Activated CD8-positive, alpha-beta memory T cell treated with anti-CD3 and anti-CD28 coated beads, Interleukin-2, amount 50 U/mL, for 1 hour (primary cell): Measurements from ENCODE around the gene CBX2.
"Not testable (repeated sequence)": the region's sequence is repeated elsewhere in the genome, so short reads cannot be mapped to it uniquely, and the experiment has no call there.

ENCODE experiments used
- DNase-seq: peaks from one replicate; pipeline ENCODE4 v3.0.0-alpha.2; 2020; ENCODE audit errors: extremely low read depth

CBX2 gene

DNA sequence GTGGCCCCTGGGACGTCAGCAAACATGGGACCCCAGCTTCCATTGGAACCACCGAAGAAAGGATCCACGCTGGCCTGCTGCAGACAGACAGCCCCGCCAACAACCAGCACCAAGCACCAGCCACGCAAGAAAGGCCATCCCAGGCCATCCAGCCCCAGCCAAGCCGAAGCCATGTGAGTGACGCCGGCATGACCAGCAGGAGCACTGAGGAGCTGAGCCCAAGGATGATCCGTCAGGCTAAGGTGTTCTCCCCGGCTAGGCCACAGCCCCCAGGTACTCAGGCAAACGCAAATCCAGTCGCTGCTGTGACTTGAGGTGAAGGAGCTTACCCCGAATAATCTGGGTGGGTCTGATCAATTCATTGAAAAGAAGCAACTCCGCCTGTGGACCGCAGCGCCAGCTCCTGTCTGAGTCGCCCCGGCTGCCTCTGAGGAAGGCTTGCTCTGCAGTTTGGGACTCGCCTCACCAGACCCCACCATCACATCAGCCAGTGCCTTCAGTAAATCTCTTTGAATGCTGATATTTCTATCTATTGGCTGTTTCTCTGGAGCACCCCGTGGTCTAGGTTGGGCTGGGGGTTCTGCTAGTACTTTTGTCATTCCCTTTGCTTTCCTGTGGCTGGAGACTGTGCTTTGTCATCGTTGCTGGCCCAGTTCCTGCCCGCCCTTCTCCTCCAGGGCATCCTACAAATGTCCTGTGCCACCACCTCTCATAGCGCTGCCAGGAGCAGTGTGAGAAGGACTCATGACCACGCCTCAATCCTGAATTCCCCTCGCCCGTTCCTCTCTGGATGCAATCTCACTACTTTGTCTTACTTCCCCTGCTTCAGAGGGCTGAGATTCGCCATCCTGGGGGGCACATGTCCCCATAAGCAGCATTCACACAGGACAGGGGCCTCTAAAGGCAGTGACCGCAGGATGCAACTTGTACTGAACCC is 8.1 kb upstream of the CBX2 start:
- DNase-seq, result no peak

DNA sequence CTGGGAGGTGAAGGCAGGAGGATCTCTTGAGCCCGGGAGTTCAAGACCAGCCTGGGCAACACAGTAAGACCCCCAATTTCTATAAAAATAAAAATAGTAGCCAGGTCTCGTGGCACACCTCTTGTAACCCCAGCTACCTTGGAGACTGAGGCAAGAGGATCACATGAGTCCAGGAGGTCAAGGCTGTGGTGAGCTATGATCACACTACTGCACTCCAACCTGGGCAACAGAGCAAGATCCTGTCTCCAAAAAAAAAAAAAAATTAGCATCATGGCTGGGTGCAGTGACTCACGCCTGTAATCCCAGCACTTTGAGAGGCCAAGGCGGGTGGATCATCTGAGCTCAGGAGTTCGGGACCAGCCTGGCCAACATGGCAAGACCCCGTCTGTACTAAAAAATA is 6.7 kb upstream of the CBX2 start:
- DNase-seq, result no peak

DNA sequence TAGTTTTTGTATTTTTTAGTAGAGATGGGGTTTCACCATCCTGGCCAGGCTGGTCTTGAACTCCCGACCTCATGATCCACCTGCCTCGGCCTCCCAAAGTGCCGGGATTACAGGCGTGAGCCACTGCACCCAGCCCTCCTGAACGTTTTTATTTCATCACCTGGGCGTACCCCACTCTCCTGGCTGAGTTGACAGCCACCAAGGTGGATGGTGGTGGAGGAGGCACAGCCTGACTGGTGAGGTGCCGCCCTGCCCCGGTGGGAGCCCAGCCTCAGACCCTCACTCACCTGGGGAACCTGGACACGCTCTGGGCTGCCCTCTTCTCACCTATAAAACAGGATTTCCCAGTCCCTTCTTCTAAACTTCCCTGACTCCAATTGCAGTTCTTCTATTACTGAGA is 5.2 kb upstream of the CBX2 start:
- not testable (repeated sequence) for DNase-seq

DNA sequence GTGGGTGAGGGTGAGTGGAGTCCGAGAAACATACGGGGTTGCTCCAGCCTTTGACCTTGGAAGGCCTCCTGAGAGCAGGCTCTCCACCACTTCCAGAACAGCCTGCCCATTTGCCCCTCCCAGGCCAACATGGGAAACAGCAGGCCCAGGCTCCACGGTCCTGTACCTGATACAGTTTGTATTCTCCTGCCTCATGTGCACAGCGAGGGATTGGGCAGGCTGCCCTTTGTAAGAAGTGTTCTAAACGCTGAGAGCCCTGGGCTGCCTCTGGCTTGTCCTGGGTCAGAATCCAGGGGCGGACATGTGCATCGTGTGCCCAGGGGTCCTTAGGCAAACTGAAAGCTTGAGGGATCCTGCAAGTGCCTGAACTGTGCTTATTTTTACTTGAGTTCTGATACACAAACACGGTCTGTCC is 3.4 kb upstream of the CBX2 start:
- DNase-seq, result no peak

DNA sequence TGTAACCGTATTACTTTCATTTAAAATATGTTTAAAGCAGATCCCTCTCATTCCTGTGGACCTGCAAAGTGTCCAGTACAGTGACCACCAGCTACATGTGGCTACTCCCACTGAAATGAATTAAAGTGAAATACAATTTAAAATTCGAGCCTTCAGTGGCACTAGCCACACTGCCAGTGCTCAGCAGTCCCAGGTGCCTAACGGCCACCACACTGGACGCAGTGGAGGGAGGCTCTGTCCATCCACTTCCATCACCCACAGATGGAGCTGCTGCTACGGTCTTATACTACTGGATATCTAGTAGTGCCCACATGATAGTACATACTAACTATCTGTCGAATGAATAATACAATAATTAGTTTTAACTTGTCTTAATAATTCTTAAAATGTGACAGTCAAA is 2.3 kb upstream of the CBX2 start:
- DNase-seq, result no peak

DNA sequence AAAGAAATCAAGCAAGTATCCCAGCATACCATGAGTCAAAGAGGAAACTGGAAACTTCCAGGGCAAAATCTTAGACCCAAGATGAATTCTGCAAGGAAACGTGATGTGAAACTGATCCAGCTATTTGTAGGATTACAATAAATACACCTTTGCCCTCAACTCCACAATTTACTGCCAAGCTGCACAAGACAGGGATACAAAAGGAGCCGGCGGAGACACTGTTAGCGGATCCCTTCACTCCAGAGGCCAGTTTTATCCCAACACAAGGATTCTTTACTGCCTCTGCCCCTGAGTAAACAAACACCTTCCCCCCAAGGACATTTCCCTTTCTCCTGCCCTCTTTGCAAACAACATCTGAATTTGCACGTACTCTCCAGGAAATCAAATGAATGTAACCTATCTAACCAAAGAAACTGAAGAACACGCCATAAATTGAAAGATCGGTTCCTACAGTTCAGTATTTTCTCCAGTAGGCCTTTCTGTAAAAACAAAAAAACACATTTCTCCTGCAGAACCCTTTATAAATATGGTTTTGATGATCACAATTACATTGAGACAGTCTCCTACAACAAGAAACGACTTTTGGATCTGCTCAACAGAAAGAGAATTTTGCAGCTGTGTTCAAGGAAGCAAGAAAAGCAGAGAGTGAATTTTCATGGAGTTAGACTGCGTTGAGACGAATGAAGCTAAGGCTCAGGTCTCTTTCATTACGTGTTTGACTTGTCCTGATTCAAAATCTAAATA is 1.4 kb upstream of the CBX2 start:
- DNase-seq, result no peak

DNA sequence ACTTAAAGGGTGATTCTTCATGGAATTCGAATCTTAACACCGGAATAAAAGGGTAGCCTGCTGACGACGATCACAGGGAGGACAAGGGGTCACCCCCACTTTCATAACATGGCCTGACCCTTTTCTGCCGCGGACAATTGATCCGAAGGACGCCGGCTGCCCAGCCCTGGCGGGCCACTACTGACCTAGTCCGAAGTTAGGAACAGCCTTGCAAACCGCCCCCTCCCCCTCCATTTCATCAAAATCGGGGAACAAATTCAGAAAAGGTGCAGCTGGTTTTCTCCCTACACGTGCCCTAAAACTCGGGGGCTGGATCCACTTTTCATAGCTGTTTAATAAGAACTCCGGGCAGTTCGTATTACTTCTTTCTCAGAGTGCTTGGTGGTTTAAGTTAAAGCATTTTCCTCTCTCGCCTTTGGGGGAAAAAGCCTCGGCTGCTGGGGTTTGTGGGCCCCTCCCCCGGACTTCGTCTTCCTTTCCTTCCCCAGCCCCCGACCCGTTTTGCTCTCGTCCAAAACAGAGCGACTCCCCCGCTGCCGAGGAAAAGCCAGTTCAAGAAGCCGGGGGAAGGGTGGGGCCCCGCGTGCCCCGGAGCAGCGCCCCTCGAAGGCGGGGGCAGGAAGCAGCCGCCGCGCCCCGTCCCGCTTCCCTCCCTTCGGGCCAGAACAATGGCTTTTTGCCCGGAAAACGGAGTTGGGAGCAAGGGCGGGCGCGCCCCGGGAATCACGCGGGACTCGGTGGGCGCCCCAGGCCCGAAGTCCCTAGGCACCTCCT is 641 bp upstream of the CBX2 start:
- no peak for DNase-seq

DNA sequence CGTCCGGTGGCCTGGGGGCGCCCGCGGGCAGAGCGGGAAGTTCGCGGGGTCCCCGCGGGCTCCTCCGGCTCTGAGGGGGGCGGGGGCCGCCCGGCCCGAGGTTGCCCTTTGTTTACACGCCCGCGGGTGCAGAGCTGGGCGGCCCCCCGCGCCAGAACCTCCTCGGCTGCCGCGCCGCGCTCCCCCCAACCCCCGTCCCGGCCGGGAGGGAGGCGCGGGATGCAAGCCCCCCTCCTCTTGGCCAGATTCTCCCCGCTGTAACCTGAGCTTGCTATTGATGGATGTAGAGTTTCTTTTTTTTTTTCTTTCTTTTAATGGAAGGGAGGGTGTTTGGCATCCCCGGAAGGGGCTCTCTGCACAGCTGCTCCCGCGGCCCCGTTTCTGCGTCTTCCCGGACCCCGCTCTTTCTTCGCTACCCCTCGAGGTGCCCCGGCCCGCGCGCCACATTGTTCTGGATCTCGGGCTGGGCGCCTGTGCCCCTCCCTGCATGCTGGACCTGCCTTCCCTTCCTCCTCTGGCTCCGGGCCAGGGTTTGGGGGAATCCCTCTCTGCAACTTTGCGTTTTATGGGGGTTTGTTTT is 646 bp downstream of the CBX2 start:
- DNase-seq, result no peak

DNA sequence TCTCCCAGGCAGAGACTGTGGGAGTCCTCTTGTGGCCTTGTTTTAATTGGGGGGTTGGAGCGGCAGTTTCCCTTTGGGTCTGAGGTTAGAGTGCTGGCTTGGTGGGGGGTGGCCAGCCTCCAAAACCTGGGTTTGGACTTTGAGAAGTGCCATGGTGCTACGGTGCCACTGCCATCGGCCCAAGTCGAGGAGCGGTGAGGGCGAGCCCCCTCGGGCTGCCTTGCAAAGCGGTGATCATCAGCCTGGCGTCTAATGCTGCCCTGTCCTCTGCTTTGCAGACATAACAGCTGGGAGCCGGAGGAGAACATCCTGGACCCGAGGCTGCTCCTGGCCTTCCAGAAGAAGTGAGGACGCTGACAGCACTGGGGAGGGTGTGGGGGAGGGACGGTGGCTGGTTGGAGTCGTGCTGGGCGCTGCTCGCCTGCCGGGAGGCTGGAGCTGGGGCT is 1.2 kb downstream of the CBX2 start:
- DNase-seq, result no peak

DNA sequence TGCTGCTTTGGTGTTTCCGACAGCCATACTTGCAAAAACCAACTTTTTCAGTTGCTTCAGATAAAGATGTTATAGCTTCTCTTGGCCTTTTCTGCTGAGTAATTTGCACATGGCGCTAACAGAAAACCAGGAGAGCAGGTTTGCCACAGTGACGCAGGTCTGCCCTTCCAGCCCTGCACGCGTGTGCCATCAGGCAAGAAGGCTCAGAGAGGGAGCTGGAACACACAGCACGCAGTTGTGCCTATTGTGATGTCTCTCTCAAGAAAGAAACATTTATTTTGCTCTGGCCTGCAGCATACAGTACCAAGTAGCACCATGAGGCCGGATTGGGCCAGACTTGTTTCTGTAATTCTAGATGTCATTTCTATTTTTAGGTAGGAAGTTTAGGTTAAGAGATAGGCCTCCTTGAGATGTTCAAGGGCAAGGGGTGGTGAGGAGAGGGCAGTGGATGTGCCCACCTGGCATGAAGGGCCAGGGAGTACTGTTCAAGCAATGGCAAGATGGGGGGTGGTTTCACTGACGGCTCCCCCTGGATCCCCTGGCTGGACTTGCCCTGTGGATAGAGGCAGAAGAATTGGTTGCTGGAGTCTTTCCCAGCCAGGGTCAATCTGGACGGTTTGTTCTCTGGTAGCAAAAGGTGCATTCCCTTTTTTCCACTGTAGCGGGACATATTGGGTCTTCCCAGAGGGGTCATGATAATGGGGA is 1.9 kb downstream of the CBX2 start:
- no peak for DNase-seq

DNA sequence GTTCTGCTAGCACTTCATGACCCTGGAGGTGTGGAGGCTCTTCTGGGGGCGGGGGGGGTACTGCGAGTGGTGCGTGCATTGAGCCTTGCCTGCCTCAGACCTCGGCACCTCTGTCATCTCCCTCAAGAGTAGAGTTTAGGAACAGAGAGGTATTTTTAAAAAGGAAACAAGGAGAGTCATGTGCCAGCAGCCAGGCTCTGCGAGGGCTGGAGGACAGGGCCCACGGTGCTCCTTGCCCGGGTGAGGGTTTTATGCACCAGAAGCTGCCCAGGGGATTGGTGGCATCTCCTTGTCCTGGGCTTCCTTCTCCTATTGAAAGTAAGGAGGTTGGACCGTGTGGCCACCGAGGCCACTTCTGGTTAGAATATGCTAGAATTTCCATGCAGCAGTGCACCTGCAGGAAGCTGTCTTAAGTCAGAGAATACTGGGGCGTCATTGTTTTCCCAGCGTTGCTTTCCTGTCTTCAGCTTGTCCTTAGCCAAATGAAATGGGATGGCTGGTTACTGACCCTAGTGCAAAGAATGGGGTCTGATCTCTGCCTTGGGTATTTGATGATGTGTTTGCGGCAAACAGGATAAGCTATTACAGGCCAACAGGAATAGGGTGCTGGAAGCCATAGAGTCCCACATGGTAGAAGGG is 3.2 kb downstream of the CBX2 start:
- DNase-seq, result no peak

DNA sequence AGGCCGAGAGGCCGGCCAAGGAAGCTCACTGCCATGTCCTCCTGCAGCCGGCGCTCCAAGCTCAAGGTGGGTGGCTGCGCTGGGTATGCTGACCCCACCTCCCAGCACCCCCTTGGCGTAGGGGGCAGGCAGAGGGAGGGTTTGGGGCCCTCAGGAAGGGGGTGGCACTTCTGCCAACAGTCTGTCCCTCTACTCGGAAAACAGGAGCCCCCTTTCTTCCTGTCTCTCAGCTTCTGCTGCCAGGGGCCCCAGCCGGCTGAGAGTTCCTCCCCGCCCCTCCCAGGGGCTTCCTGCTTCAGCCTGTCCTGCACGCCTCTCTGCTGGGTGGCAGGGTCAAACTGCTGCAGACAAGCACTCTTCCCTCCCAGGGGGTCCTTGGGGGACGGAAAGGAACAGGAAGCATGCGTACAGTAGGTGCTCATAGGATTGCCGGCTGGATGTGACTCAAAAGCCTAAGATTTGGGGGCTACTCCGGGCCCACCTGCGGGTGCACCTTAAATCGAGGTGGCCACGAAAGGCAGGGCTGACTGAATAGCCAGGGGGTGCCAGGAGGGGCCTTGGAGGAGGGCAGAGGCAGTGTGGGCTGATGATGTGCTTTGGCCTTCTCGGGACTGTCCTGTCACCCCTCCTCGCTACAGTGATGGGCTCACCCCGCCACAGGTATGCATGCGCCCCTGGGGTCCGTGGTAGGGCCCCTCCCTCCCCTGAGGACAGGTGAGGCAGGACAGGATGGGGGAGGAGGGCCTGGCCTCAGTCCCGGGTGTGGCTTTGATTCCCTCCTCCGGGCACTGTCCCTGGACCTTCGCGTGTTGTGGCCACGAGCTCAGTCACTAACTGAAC is 4.0 kb downstream of the CBX2 start:
- no peak for DNase-seq

DNA sequence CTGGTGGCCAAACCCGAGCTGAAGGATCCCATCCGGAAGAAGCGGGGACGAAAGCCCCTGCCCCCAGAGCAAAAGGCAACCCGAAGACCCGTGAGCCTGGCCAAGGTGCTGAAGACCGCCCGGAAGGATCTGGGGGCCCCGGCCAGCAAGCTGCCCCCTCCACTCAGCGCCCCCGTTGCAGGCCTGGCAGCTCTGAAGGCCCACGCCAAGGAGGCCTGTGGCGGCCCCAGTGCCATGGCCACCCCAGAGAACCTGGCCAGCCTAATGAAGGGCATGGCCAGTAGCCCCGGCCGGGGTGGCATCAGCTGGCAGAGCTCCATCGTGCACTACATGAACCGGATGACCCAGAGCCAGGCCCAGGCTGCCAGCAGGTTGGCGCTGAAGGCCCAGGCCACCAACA is 5.9 kb downstream of the CBX2 start:
- no peak for DNase-seq

DNA sequence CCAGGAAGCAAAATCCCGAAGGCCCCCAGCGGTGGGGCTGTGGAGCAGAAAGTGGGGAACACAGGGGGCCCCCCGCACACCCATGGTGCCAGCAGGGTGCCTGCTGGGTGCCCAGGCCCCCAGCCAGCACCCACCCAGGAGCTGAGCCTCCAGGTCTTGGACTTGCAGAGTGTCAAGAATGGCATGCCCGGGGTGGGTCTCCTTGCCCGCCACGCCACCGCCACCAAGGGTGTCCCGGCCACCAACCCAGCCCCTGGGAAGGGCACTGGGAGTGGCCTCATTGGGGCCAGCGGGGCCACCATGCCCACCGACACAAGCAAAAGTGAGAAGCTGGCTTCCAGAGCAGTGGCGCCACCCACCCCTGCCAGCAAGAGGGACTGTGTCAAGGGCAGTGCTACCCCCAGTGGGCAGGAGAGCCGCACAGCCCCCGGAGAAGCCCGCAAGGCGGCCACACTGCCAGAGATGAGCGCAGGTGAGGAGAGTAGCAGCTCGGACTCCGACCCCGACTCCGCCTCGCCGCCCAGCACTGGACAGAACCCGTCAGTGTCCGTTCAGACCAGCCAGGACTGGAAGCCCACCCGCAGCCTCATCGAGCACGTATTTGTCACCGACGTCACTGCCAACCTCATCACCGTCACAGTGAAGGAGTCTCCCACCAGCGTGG is 6.5 kb downstream of the CBX2 start:
- DNase-seq, result no peak

DNA sequence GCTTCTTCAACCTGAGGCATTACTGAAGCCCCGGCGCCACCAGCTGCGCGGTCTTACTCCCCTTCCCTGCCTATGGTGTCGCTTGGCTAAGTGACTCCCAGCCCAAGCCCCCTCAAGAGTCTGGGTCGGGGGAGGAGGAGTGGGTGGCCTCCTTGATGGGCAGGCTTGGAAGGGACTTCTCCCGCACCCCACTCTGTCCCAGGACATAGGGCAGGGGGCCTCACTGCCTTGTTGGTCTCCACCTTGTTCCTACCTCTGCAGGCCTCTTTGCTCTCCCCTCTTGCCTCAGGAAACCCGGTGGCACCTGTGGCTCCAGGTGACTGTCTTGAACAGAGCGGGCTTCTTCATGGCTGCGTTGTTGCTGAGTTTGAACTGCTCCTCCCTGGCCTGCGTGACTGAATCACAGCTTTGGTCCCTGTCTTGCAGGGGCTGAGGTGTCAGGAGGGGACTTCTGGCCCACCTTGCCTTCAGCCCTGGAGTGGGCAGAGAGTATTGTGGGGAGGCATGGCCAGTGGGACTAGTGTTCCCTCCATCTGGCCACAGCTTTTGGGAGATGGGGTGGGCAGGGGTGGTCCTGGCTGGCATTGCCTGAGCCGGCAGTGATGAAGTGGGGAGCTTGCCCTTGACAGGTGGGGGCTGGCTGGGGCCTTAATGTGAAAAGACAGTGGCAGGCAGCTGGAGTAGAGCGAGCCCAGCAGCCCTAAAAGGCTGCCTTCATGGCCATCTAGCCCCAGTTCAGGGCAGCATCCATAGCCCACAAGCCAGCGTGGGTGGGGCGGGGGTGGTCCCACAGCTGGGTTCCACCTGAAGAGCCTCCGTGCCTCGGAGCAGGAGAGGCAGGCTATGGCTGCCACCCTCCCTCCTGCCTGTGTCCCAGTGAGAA is 7.3 kb downstream of the CBX2 start:
- DNase-seq, result no peak

DNA sequence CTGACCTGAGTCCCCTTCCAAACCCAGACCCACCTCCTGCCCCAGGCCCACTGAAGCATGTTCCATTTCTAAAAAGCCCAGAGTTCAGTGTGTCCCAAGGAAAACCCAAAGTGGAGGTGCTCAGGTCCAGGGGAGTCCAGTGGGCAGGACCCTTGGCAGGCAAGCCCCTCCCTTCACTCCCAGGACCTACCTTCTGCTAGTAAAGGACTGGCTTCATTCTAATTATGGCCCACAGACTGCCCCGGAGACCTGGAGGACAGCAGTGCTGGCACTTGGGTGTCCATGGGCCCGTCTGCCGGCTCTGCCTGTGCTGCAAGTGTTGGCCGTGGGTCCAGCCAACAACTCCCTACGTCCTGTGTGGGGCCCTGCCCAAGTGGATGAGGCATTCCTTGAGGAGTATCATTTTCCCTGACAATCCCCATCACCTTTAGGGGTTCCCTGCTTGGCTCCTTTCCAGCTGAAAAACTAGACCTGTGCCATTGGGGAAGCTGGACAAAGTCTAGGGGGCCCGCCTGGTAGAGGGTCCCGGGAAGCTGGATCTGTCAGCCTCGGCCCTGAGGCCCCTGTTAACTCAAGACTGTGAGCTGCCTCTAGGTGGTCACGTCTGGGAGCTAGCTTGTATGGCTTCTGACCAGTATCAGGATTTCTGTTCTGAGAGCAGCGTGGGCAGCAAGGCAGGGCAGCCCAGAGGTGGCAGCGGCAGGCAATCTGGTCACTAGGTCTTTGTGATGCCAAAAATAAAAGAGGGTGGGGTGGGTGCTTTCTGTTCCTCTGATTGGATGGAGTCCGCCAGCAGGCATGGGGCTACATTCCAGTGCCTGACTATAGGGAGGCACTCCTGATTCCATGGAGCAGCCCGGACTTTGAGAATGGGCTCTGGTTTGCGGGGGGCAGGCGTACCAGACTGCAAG is 8.2 kb downstream of the CBX2 start:
- DNase-seq, result no peak

DNA sequence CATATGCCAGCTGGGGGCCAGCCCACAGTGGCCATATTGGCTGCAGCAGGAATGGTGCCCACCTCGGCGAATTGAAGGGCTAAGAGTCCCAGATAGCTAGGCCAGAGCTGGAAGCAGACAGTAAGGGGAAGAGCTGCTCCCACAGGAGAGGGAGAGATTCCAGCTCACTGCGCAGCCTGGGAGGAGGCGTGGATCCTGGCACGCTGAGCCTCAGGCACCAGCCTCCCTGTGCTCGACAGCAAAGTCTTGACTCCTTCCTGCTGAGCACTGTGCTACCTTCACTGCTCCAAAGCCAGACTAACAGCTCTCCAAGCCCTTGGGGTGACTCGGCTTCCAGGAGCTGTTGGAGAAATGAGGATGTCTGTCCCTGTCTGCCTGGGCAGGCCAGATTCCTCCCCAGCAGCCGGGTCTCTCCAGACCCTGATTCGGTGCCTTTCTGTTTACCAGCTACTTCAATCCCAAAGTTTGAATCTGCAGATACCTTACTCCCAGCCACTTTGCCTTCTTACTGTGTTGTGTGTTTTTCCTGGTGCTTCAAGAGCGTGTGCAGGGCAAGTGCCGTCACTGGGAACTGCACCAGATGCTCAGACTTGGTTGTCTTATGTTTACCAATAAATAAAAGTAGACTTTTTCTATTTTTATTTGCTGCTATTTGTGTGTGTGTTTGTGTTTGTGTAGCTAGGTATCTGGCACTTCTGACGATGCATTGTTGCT is 9.1 kb downstream of the CBX2 start:
- no peak for DNase-seq
